DMS153 treated with DMSO at 0.1 percent for 48 hours (cell line): Measurements from ENCODE around the gene COL5A1.

Experiments
- DNase-seq: peaks from one replicate; lab custom pipeline; 2025; ENCODE audit not compliant: unreplicated experiment; lab: John Stamatoyannopoulos, UW

COL5A1 gene

GRCh38 chr9:134886413-134886913, 244.9 kb downstream of the COL5A1 start:
- no peak for DNase-seq

DNA sequence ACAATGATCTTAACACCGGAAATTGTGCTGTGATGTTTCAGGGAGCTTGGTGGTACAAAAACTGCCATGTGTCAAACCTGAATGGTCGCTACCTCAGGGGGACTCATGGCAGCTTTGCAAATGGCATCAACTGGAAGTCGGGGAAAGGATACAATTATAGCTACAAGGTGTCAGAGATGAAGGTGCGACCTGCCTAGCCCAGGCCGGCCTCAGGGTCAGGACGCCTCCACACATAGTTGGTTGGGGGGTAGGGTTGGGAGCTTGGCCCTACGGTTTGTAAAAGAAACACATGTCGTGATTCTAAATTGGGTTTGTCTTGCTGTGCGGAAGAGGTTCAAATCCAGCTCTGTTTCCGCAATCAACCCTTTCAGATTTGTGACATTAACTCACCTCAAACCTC, 245.6 kb downstream of the COL5A1 start:
- DNase-seq = no peak

DNA sequence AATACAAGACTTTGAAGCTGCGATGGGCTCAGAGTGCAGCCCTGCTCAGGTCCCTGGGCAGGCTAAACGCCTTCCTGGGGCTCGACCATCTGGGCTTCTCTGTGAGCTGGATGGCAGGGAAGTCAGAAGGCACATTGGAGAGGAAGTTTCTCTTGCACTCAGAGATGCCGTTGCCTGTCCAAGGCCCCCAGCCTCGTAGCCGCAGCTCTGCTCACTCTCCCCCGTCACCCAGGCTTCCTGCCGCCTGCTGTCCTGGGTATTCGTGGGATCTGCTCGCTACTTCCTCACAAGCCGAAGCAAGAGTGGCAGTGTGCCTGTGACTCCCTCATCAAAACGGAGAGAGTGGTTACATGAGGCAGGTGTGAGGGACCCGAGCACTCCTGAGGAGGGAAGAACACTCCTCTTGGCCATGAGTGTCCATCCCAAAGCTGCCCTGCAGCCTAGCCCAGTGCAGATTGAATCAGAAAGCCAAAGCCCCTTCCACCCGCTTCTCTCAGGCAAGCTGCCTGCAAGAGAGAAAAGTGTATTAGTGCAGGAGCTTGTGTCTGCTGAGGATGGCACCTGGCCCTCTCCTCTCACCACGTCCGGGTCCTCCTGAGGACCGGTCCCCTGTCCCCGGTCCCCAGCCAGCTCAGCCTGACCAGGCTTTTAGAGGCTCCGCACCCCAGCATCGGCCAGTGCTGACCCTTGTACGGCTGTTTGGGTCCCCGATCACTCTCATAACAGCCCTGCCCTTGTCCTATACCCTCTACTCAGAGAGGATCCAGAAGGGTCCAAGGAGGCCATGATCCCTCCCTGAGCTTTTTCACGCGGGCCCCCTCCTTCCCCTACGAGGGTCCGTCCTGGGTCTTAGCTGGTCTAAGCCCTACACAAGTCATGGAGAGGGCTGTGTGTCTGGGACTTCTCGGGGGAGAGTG, 246.3 kb downstream of the COL5A1 start:
- no peak for DNase-seq

DNA sequence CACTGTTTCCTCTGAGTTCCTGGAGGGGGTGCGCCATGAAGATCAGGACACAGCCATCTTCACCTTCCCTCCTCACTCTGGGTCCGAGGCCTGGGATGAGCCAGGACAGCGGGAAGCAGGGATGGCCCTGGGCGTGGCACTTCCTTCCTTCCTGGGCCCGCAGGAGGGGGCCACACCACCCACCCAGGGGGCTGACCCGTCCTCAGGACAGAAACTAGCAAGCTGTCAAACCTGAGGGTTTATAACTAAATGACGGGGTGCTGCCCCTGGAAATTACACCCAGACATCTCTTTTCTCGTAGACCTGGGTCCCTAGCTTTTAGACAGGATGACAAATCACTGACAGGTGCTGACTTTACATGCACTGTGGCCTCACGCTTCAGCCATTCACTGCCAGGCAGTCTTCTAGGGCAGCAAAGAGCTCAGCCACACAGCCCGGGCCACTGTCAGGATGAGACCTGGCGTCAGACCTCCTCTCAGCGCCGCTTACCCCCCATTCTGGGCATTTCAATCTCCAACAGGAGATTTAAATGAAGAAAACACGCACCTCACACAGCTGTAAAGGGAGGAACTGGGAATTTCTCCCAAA, 247.1 kb downstream of the COL5A1 start:
- no peak for DNase-seq

- DNase-seq = no peak
Observed at GRCh38 chr9:134889386-134890154, 248.0 kb downstream of the COL5A1 start.

DNA sequence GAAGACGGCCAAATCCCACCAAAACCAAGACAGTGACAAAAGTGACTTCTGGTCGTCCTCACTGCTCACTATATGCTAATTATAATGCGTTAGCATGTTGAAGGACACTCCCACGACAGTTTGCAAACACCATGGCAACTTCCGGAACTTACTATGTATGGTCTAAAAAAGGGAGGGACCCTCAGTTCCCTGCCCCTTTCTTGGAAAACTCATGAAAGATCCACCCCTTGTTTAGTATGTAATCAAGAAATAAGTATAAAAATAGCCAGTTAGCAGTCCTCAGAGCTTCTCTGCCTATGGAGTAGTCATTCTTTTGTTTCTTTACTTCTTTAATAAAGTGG, 248.5 kb downstream of the COL5A1 start:
- no peak for DNase-seq

DNA sequence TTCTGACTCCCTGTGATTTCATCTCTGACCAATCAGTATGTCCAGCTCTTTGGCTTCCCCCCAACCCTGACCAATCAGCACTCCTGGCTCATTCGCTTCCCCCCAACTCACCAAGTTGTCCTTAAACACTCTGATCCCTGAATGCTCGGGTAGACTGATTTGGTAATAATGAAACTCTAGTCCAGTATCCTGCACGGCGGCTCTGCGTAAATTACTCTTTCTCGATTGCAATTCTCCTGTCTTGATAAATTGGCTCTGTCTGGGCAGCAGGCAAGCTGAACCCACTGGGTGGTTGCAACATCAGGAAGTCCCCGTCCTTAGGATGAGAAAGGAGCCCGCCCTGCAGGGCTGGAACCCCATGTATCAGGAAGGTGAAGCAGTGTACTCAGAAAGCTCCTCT, 249.4 kb downstream of the COL5A1 start:
- no peak for DNase-seq

GRCh38 chr9:134891713-134892112, 250.1 kb downstream of the COL5A1 start:
- no peak for DNase-seq

- DNase-seq = no peak
Observed at GRCh38 chr9:134892221-134892620, 250.6 kb downstream of the COL5A1 start.

DNA sequence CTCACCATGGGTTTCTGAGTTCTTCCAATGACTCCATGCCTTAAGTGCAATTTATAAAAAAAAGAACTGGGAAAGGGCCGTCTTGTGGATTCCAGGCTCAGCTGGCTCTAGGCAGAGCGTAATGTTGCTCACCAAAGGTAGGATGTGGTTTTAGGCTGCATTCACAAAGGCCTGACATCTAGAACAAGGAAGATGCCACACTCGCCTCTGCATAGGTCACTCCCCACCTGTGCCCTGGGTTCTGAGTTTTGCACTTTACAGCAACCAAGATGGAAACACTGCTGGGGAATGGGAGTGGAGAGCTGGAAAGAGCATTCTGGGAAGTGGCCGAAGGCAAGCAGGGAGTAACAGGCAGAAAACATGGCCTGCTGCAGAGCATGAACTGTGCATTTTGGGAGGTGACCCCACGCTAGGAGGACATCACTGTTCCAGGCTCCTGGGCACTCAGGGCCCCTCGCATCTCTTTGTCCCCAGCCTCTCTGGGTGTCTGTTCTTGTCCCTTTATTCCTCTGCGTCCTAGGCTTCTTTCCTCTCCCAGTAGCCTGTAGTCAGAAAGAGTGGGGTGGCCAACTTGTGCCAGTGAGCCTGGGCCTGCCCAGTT, 251.3 kb downstream of the COL5A1 start:
- no peak for DNase-seq
